GM12892 (cell line): ENCODE results near the gene KMT2B.

Source experiments
- POLR2AphosphoS5 ChIP-seq: IDR thresholded peaks from 2 replicates; pipeline ENCODE4 v1.6.1; 2011; ENCODE audit warnings: low read depth, low read length, control low read depth
- TAF1 ChIP-seq: IDR thresholded peaks from 2 replicates; pipeline ENCODE4 v1.6.1; 2011; ENCODE audit warnings: low read depth, mild to moderate bottlenecking, control low read depth, low read length, borderline replicate concordance

GRCh38 chr19:35740108-35740422 lies 22.3 kb downstream of the KMT2B start:
- TF ChIP-seq POLR2AphosphoS5, result no peak
- TF ChIP-seq TAF1, result no peak
